GM23338 (cell line): Measurements from ENCODE around the gene MT1E. TPM values are rescaled to one million over a fixed set of nuclear protein-coding genes. Genes with fewer than 3 reads are reported as not detected.

Source experiments
- ATAC-seq: fragments of 200-7000 bp; cut with Tn5 transposase; 3 replicates; pipeline ENCODE4 v1.9.1; 2020
- DNase-seq: peaks from one replicate; pipeline ENCODE4 v3.0.0-alpha.2; 2015; ENCODE audit warnings: low spot score
- H2AFZ ChIP-seq: fragments of 200-600 bp; sonication (generic); 2 replicates; pipeline ENCODE4 v1.8.0; 2016; ENCODE audit warnings: antibody characterized with exemption, mild to moderate bottlenecking, moderate library complexity
- H3F3A ChIP-seq: fragments of 200-600 bp; sonication (generic); replicated peaks from 2 replicates; pipeline ENCODE4 v1.8.0; 2017; ENCODE audit warnings: antibody characterized with exemption, mixed run types, low read depth
- H3K27ac ChIP-seq: fragments of 200-600 bp; sonication (generic); 2 replicates; pipeline ENCODE4 v1.6.1; 2016; ENCODE audit warnings: low read depth
- H3K27me3 ChIP-seq: fragments of 200-600 bp; sonication (generic); 2 replicates; pipeline ENCODE4 v1.8.0; 2016; ENCODE audit warnings: mild to moderate bottlenecking, mixed run types, moderate library complexity; ENCODE audit not compliant: insufficient read depth
- H3K36me3 ChIP-seq: fragments of 200-600 bp; sonication (generic); 2 replicates; pipeline ENCODE4 v1.8.0; 2016; ENCODE audit warnings: mild to moderate bottlenecking; ENCODE audit not compliant: insufficient read depth
- H3K4me1 ChIP-seq: fragments of 200-600 bp; sonication (generic); 2 replicates; pipeline ENCODE4 v1.8.0; 2016; ENCODE audit warnings: mild to moderate bottlenecking, moderate library complexity; ENCODE audit not compliant: insufficient read depth
- H3K4me2 ChIP-seq: fragments of 200-600 bp; sonication (generic); 2 replicates; pipeline ENCODE4 v1.7.1; 2017; ENCODE audit warnings: mixed run types
- H3K4me3 ChIP-seq: fragments of 200-600 bp; sonication (generic); 2 replicates; pipeline ENCODE4 v1.6.1; 2016; ENCODE audit warnings: mixed run types
- H3K79me2 ChIP-seq: fragments of 200-600 bp; sonication (generic); replicated peaks from 2 replicates; pipeline ENCODE4 v1.8.0; 2017; ENCODE audit warnings: mild to moderate bottlenecking; ENCODE audit not compliant: insufficient read depth
- H3K9me2 ChIP-seq: fragments of 200-600 bp; sonication (generic); 2 replicates; pipeline ENCODE4 v1.8.0; 2017; ENCODE audit not compliant: insufficient read depth
- H4K20me1 ChIP-seq: fragments of 200-600 bp; sonication (generic); replicated peaks from 2 replicates; pipeline ENCODE4 v1.8.0; 2017; ENCODE audit warnings: mild to moderate bottlenecking; ENCODE audit not compliant: insufficient read depth
- H3K27ac Mint-ChIP-seq: 2 replicates; pipeline ENCODE4 v1.8.0; 2020; ENCODE audit warnings: inconsistent platforms, mild to moderate bottlenecking, moderate library complexity, mixed read lengths
- H3K27me3 Mint-ChIP-seq: 3 replicates; pipeline ENCODE4 v1.8.0; 2022; ENCODE audit warnings: low read depth, mild to moderate bottlenecking, moderate library complexity, mixed read lengths, inconsistent platforms; ENCODE audit not compliant: insufficient read depth, poor library complexity
- H3K36me3 Mint-ChIP-seq: 3 replicates; pipeline ENCODE4 v1.8.0; 2021; ENCODE audit warnings: low read depth, mild to moderate bottlenecking, inconsistent platforms, moderate library complexity, mixed read lengths
- H3K4me1 Mint-ChIP-seq: 3 replicates; pipeline ENCODE4 v1.8.0; 2020; ENCODE audit warnings: mild to moderate bottlenecking, inconsistent platforms, mixed read lengths
- H3K4me3 Mint-ChIP-seq: 3 replicates; pipeline ENCODE4 v1.8.0; 2021; ENCODE audit warnings: moderate library complexity, mild to moderate bottlenecking, inconsistent platforms, mixed read lengths
- H3K9me3 Mint-ChIP-seq: 3 replicates; pipeline ENCODE4 v1.8.0; 2020; ENCODE audit warnings: moderate library complexity, mild to moderate bottlenecking, inconsistent platforms, mixed read lengths
- CTCF ChIP-seq, 2 experiments: fragments of 200-600 bp in 1 of 2; sonication (generic) in 1 of 2; conservative IDR thresholded peaks; 2 replicates each; pipeline versions ENCODE4 v1.5.1 to v1.6.1; 2016 to 2017; ENCODE audit warnings: antibody characterized with exemption in 2 of 2, low read depth in 2 of 2, mild to moderate bottlenecking in 2 of 2, moderate library complexity in 1 of 2
- EZH2 ChIP-seq: fragments of 200-600 bp; sonication (generic); IDR thresholded peaks from one replicate; pipeline ENCODE4 v1.8.0; 2017; ENCODE audit warnings: antibody characterized with exemption, mild to moderate bottlenecking, low read depth; ENCODE audit not compliant: unreplicated experiment
- EZH2phosphoT487 ChIP-seq: fragments of 200-600 bp; sonication (generic); IDR thresholded peaks from one replicate; pipeline ENCODE4 v1.8.1; 2018; ENCODE audit warnings: antibody characterized with exemption; ENCODE audit not compliant: unreplicated experiment
- ZNF331 ChIP-seq: fragments of 250-450 bp; sonication (Bioruptor Pico); IDR thresholded peaks from 2 replicates; pipeline ENCODE4 v1.5.0; 2020; ENCODE audit warnings: low read depth, mild to moderate bottlenecking, moderate library complexity
- ZNF462 ChIP-seq: fragments of 250-450 bp; sonication (Bioruptor Pico); IDR thresholded peaks from 2 replicates; pipeline ENCODE4 v1.5.0; 2020; ENCODE audit warnings: mild to moderate bottlenecking, moderate library complexity
- polyA plus RNA-seq: library from polyadenylated mRNA; unstranded; fragments of >200 nt; fragmentation: Nextera tagmentation; extraction: Ambion mirVana; gene quantifications from 2 replicates; pipeline ENCODE4 v1.2.1, GENCODE V29; 2016
- total RNA-seq: library from RNA; depleted of rRNA; stranded (reverse); fragments of >200 nt; shearing (Covaris generic); gene quantifications from 2 replicates; pipeline ENCODE4 v1.2.3, GENCODE V29; 2014

The MT1E gene
- total and polyA plus RNA-seq, 2 experiments from 2014 or later: 31.0 to 121 TPM

- TF ChIP-seq CTCF (conservative IDR thresholded peaks at IDR 0.05; ENCODE audit: low read depth in 2 of 2): no peak
- no peak for TF ChIP-seq ZNF462 (CRISPR knock-in tag)
These were observed 9.3 kb downstream of the MT1E start (continued) for GRCh38 chr16:56634715-56635440.

GRCh38 chr16:56635441-56635967, 9.9 kb downstream of the MT1E start:
- no peaks in the 10 kb centered on the region; the same call in 2 of the 3 replicates for H3K9me3 Mint-ChIP-seq
- Histone ChIP-seq H3K9me2 (no peaks in the 10 kb centered on the region), H3K4me1 (peaks cover 19% of the 10 kb centered on the region; the same call in 1 of the 2 replicates), H3F3A (peaks cover 11% of the 10 kb centered on the region; the same call in 1 of the 2 replicates), H3K4me3 (peak overlapping the region; percentile 53), H3K79me2 (no peaks in the 10 kb centered on the region), H3K4me2 (peak overlapping the region; percentile 75), H4K20me1 (peaks cover 16% of the 10 kb centered on the region), H3K27ac (no peak overlapping the region), H2AFZ (peak overlapping the region; percentile 38; the same call in 1 of the 2 replicates), H3K27me3 (peaks cover 100% of the 10 kb centered on the region), H3K36me3 (no peaks in the 10 kb centered on the region; the same call in 1 of the 2 replicates)
- peaks cover 100% of the 10 kb centered on the region for H3K27me3 Mint-ChIP-seq
- ATAC-seq: peak; percentile 16
- H3K4me1 Mint-ChIP-seq: peaks cover 30% of the 10 kb centered on the region
- no peaks in the 10 kb centered on the region; the same call in 2 of the 3 replicates for H3K36me3 Mint-ChIP-seq
- H3K4me3 Mint-ChIP-seq: peak overlapping the region; percentile 71
- no peak overlapping the region for H3K27ac Mint-ChIP-seq
- peak; percentile 46 for TF ChIP-seq EZH2
- peak; percentile 98 for TF ChIP-seq EZH2phosphoT487
- no peak for TF ChIP-seq ZNF331 (CRISPR knock-in tag)
- peak; percentile 55 for DNase-seq
